HG03460 (cell line): ENCODE data around the gene ADGRB3.
"Not testable (repeated sequence)": the region's sequence is repeated elsewhere in the genome, so short reads cannot be mapped to it uniquely, and the experiment has no call there.

Source experiments
- ATAC-seq: cut with Tn5 transposase; IDR thresholded peaks from one replicate; pipeline ENCODE4 v1.9.1; 2021; ENCODE audit not compliant: unreplicated experiment

ADGRB3 gene

DNA sequence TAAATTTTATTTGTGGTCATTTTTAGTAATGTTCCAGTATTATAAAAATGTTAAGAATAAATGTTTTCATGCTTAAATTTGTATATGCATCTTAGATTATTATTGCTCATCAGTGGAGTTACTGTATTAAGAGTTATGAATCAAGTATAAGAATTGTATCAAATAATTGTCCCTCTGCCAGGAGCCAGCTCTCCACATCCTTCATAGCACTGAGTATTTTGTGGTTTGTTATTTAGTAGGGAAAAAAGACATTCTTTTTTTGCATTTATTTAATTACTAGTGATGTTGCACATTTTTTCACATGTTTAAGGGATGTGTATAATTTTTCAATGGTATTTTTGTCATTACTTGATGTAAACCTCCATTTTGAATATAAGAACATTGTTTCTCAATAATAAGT, 102.0 kb downstream of the ADGRB3 start:
- no peak for ATAC-seq

DNA sequence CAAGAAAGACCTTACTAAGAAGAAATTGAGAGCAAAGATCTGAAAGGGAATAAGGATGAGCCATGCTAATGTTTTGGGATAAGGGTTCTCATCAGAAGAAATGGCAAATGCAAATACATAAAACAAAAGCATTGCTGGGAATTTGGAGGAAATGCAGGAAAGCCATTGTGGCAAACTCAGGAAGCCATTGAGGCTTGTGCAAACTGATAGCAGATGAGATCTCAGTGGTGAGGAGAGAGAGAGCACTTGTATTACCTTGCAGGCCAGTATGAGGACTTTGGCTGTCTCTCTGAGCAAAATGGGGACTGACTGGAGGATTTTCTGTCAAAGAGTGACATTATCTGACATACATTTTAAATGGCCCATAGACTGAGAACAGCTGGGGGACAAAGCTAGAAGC, 103.0 kb downstream of the ADGRB3 start:
- no peak for ATAC-seq

DNA sequence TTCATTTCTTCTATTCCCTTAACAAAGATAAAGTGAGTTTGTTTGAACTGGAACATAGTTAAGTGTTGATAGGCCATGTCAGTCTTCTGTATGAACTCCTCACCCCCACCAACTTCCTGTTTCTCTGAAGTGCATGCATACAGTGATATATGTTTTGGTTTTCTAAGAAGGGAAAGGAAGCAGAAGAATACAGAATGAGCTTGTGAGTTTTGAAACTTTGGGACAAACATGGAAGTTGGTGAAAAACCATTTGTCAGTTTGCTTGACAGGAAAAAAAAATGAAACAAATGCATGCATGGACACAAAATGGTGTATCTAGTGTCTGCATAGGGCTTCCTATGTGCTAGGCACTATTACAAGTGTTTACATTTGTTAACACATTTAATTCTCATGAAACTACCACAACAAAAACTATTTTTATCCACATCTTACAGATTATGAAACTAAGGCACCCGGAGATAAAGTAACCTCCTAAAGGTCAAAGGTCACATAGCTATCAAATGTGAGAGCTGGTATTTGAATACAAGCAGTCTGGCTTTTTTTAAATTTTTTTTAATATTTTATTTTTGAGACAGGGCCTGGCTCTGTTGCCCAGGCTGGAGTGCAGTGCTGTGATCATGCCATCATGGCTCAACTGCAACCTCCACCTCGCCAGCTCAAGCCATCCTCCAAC, 105.9 kb downstream of the ADGRB3 start:
- peak; percentile 61 for ATAC-seq

DNA sequence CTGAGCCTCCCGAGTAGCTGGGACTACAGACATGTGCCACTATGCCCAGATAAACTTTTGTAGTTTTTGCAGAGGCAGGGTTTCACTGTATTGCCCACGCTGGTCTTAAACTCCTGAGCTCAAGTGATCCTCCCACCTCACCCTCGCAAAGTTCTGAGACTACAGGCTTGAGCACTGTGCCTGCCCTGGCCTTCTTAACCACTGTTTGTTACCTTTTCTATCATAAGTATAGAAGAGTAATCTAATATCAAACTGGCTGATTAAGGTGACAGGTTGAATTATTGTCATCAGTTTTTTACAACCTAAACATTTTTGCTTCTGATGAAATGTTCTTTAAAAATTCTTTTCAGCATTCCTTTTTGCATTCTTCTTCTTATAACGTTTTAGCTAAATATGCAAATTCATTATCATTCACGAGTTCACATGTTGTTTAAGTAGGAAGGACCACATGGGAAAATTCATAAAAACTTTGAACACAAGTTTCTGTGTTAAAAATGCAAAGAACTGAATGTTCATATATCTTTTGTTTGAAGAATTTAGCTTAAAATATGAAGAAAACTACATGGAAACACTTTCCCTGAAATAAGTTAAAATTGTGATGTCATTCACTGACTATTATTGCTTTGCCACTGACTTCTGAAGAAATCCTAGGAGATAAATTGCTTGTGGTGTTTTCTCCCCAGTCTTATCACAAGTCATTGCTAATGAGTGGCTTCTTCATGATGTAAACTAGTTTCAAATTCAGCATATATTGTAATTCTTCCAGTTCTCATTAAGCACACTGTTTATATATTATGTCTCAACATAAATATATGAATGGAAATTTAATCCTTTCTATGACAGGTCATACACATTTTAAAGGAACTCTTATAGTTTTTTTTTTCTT, 106.7 kb downstream of the ADGRB3 start:
- no peak for ATAC-seq

DNA sequence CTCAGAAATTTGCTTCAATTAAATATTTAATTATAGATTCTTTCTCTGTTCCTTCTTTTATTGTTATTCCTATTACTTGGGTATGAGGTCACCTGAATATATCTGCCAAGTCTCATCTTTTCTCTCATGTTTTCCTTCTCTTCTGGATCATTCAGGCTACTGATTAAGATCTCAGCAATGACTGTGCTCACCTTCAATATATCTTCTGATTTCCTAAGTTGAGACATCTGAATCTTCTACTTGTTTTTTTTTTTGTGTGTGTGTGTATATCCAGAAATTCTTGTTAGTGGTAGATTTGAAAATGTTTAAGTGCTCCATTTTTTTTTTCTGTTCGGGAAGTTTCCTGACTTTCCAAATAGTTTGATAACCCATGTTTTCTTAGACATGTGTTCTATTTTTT, 108.0 kb downstream of the ADGRB3 start:
- ATAC-seq: no peak

DNA sequence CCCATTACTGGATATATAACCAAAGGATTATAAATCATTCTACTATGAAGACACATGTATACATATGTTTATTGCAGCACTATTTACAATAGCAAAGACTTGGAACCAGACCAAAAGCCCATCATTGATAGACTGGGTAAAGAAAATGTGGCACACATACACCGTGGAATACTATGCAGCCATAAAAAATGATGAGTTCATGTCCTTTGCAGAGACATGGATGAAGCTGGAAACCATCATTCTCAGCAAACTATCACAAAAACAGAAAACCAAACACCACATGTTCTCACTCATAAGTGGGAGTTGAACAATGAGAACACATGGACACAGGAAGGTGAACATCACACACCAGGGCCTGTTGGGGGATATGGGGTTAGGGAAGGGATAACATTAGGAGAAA, 109.3 kb downstream of the ADGRB3 start:
- not testable (repeated sequence) for ATAC-seq

DNA sequence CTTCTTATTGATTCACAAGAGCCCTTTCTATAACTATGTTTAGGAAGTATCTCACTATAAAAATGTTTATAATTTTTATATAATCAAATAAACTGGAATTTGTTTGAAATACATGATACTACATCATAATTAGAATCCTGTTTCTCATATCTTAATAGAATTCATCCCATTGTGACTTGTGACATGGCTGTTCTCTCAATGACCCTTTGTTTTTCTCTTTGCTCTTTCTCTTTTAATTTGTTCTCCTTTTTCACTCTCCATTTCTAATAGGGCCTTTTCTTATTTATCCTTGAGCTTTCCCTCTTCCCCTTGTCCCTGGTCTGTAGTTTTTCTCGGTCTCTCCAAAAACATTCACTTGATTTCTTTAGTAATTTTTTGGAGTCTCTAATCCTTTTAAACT, 111.3 kb downstream of the ADGRB3 start:
- no peak for ATAC-seq

DNA sequence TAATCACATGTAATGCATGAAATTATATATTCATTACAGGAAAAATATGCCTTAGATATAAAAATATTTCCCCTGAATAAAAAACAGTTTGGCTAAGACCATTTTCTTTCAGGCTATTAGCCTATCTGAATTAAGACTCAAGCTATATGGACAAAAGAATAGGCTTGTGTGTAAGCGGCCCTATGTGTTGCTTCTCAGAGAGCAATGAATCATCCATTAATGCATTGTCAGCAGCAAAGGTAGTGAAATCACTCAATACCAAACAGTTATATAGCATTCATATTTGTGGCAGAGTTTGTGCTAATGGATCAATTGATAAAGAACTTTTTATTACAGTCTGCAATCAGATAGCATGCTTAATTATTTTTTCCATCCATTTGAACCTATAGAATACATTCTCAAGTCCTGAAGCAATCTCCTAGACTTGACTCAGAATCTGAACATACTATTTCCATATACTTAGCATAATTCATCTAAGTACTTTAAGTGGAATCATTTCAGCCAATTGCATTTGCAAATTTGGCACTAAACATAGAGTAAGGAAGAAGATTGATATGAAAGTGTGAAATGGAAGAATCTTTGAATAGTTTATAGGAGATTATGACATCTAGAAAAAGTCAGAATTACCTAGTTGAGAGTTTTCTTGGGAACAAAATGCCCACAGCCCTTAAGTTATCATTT, 112.2 kb downstream of the ADGRB3 start:
- ATAC-seq: no peak

DNA sequence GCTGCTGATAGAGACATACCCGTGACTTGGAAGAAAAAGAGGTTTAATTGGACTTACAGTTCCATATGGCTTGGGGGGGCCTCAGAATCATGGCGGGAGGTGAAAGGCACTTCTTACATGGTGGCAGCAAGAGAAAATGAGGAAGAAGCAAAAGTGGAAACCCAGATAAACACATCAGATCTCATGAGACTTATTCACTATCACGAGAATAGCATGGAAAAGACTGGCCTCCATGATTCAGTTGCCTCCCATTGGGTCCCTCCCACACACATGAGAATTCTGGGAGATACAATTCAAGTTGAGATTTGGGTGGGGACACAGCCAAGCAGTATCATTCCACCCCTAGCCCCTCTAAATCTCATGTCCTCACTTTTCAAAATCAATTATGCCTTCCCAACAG, 112.8 kb downstream of the ADGRB3 start:
- ATAC-seq: not testable (repeated sequence)

DNA sequence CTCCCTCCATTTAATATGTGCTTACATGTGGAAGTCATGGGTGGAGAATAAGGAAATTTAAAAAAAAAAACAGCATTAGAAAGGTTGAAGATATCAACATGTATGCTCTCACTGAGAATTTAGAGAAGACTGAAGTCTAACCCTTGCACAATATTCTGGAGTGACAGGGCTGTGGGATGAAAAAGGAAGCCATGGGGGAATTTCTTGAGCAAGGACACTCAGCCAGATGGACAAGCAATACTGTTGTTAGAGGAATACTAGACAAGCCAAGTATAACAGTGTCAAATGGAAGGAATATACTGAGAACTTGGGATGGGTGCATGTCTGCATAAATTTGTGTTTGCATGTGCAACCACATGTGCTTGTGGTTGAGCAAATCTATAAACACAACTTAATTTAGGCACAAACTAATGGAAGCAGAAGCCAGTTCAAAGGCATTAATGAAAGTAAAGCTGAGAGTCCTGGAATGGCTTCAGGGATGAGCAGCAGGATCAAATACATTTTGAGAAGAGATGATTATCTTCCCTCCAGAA, 119.7 kb downstream of the ADGRB3 start:
- ATAC-seq: no peak

DNA sequence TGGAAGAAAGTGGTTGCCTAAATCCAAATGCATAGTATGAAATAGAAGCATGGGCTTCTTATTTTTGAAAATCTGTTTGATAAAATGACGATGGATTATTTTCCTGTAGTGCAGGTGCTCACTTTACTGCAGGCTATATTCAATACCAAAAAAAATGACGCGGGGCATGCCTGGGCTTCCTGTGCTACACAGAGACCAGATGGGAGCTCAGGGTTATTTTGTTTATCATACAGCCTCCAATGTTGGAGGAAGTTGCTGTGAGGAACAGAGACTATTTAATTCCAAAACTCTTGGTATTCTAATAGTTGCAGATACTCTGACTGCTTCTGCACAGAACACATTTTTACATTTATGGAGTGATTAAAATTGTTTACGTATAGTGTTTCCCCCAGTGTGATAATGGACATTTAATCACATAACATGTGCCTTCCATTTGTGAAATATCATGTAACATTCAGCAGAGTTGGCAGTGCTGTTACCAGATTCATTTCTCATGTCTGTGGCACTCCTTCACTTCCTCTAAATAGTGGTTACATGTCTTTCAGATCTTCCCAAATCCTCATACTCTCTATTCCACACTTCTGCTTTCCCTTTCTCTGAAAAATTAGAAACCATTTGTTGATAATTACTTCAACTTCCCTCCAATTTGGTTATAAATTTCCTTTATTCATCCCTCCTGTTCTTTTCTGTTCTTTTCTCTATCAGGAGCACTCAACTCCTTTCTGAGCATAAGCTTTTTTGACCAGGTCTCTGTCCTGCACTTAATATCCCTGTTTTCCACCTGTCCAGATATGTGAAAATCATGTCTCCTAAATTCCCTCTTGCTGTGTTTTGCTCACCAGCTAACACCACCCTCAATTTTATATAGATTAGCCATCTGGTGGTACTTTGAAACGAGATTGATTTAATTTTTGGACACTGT, 121.6 kb downstream of the ADGRB3 start:
- ATAC-seq: no peak

DNA sequence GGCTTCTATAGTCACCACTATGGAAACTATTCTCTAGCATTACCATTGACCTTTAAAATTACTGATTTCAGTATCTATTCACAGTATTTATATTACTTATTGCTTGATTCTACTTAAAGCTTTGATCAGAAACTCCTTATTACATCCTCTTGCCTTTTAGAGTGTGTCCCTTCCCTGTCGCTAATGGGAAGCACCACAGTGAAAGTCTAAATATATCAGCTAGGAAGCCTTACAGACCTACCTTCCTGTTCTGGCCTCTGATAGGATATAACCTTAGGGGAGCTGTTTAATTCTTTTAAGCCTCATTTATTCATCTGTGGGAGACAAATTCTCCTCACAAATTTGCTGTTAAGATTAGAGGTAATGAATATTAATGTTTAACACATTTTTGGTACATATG, 122.7 kb downstream of the ADGRB3 start:
- no peak for ATAC-seq

DNA sequence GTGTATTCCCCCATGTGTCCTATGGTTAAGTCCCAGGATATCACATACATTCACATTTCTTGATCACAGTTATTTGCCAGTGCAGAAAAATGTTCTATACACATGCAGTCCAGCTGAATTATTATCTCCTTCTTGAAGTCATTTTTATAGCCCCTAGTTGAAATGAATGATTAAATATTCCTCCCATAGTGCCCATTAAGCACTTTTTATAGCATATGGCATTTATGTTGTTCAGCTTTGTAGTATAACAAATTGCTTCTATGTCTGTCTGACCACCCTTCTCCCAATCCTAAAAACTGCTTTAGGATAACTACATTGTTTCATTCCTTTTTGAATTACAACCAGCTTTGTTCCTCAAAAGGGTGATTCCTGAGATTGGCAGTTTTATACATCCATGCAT, 123.5 kb downstream of the ADGRB3 start:
- no peak for ATAC-seq

DNA sequence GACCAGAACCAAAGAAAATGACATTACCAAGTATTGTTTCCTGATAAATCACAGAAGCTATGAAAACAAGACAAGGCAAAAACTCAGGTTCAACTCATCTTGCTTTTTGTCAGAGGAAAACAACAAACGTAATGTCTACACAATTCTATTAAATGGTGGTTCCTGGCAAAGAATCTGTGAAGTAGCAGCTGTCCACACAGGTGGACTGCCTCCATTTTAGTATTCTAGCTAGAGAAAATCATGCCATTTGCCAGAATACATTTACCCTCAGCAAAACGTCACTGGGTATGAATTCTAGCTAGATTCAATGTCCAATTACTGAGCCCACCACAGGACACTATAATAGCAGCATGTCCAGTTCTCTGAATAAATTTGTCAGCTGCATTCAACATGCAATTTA, 125.4 kb downstream of the ADGRB3 start:
- no peak for ATAC-seq

DNA sequence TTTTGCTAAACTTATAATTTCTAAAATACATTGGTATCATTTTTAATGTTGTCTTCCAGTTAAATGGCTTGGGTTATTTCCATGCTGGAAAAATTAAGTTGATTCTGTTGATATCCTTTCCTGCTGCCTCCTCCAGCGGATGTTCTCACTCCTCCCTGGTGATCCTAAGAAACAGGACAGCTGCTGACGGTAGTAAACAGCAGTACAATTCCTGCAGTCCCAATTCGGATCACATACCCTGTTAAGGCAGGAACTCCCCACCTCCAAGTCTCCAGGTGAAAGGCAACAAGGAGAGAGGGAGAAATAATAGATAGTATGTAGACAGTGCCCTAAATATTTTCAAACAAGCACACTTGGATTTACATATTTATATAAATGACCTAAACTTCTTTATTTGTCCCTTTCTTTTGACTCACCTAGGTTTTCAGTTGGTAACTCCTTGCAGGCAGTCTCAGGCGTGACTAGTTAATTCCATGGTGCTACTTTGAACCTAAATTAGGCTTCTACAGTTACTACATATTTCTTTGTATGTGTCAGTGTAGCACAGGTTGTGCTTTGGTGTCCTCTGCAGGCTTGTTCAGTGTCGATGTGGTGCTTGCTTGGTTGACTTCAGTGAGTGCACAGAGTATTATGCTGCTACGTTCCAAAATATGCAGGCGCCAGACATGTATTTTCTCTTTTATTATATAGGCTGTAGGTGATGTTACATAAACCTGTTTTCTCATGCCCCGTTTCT, 126.0 kb downstream of the ADGRB3 start:
- ATAC-seq: no peak

DNA sequence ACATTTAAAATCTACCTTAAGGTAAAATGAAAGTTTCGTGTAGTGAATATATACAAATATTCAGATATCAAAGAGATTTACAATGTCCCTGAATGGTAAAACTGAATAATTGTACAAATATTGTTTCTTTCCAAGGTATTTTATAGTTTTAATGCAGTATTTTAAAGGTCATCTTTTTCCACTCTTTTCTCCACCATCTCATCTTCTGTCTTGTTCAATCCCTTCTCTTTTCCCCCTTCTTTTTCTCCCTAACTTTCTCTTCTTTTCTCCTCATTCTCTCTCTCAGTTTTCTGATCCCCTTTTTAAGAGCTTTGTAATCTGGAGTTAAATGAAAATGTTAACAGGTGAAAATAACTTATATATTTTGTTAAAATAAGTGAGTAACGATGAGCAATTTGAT, 126.9 kb downstream of the ADGRB3 start:
- ATAC-seq: no peak

DNA sequence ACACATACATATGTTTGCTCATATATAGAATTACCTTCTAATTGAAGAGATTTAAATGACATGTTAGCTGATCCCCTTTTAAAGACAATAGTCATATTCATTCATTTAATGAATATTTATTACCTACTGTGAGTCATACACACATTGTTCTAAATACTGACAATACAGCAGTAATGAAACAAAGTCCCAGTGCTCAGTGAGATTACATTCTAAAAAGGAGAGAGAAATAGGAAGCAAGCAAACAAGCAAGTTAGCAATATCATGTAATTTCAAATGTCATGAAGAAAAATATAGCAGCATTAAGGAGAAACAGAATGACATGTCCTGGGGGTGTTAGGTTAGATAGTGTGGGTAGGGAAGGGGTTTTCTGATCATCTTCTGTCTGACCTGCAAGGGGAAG, 136.3 kb downstream of the ADGRB3 start:
- ATAC-seq: no peak

DNA sequence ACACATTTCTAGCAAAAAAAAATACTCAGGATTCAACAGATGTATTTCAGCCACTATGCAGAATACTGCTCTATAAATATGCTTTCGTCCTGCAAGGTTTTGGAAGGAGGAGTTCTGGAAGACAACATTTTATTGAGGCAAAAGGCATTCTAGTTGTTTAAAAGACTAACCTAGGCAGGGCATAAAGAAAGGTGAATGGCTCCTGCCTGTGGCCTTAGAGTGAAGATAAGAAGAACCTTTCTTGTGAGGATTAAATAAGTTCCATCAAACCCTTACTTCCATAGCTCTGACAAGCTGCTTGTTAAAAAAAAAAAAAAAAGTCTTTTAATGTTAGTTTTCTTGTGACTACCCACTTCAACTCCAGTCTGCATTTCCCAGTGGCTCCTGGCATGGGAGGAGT, 139.8 kb downstream of the ADGRB3 start:
- no peak for ATAC-seq

DNA sequence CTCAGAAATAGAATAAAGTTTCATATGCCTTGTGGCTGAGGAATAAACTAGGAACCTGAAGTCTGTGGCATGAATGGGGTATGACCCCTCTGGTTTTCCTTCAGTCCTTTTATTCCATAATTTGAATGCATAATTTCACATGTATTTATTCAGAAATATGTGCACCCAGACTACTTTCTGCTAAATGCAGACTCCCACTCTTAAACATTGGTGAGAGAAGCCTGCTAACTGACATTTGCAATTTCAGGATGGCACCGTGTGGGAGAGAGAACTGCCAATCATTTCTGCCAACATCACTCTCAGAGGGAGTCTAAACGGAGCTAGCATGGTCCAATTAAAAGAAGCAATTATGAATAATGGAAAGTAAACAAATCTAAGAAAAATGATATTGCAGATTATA, 141.3 kb downstream of the ADGRB3 start:
- ATAC-seq: no peak

DNA sequence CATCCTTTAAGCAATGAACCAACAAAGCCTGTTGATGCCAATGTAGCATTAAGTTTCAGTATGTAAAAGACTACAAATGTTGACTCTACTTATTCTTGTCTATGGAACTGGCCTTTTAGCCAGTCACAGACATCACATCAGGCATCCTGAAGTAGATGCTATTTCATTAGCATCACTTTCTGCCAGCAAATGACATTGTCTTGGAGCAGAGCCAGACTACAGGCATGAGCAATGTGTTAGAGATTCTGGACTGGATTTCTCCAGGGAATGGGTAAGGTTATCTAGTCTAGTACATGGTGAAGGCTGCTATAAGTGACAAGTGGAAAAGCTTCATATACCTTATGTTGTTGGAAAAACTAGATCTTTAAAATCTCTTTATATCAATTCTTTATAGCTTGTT, 142.9 kb downstream of the ADGRB3 start:
- no peak for ATAC-seq
